CD4-positive, alpha-beta T cell treated with Interferon gamma for 1 hour (primary cell): ENCODE measurements around the gene PIEZO2.

ENCODE experiments used
- DNase-seq: peaks from one replicate; pipeline ENCODE4 v3.0.0-alpha.2; 2020

Gene PIEZO2

GRCh38 chr18:10771053-10771709, 378.2 kb downstream of the PIEZO2 start:
- DNase-seq, result no peak

- DNase-seq, result no peak
Measured at GRCh38 chr18:10770264-10770663, 379.1 kb downstream of the PIEZO2 start.

GRCh38 chr18:10768221-10768620, 381.1 kb downstream of the PIEZO2 start:
- DNase-seq, result no peak

GRCh38 chr18:10767658-10768057, 381.7 kb downstream of the PIEZO2 start:
- DNase-seq, result no peak

GRCh38 chr18:10760986-10761385, 388.4 kb downstream of the PIEZO2 start:
- DNase-seq, result no peak

- no peak for DNase-seq
Measured at GRCh38 chr18:10759241-10759640, 390.1 kb downstream of the PIEZO2 start.

- DNase-seq, result no peak
Measured at GRCh38 chr18:10757946-10758345, 391.4 kb downstream of the PIEZO2 start.

GRCh38 chr18:10757349-10757748, 392.0 kb downstream of the PIEZO2 start:
- no peak for DNase-seq

- no peak for DNase-seq
Measured at GRCh38 chr18:10755855-10756254, 393.5 kb downstream of the PIEZO2 start.

- no peak for DNase-seq
Measured at GRCh38 chr18:10754128-10754527, 395.2 kb downstream of the PIEZO2 start.

GRCh38 chr18:10752382-10752781, 397.0 kb downstream of the PIEZO2 start:
- no peak for DNase-seq

- no peak for DNase-seq
Measured at GRCh38 chr18:10751653-10752052, 397.7 kb downstream of the PIEZO2 start.

GRCh38 chr18:10750191-10751035, 399.0 kb downstream of the PIEZO2 start:
- no peak for DNase-seq

GRCh38 chr18:10748641-10749040, 400.7 kb downstream of the PIEZO2 start:
- DNase-seq, result no peak

- no peak for DNase-seq
Measured at GRCh38 chr18:10745971-10746370, 403.4 kb downstream of the PIEZO2 start.

GRCh38 chr18:10745219-10745618, 404.1 kb downstream of the PIEZO2 start:
- DNase-seq, result no peak

GRCh38 chr18:10743766-10744165, 405.6 kb downstream of the PIEZO2 start:
- DNase-seq, result no peak

- DNase-seq, result no peak
Measured at GRCh38 chr18:10739152-10739551, 410.2 kb downstream of the PIEZO2 start.

GRCh38 chr18:10736984-10737383, 412.4 kb downstream of the PIEZO2 start:
- DNase-seq, result no peak

GRCh38 chr18:10732990-10733389, 416.4 kb downstream of the PIEZO2 start:
- no peak for DNase-seq

GRCh38 chr18:10727477-10727876, 421.9 kb downstream of the PIEZO2 start:
- no peak for DNase-seq

- DNase-seq, result no peak
Measured at GRCh38 chr18:10726198-10727068, 422.9 kb downstream of the PIEZO2 start.

- DNase-seq, result no peak
Measured at GRCh38 chr18:10724666-10725065, 424.7 kb downstream of the PIEZO2 start.
